Activated CD8-positive, alpha-beta T cell treated with anti-CD3 and anti-CD28 coated beads, Interleukin-2, amount 10 ng/mL, durations not matched to agents 7 days and 5 days (primary cell): Measurements from ENCODE around the gene SLIT3. TPM values are rescaled to one million over a fixed set of nuclear protein-coding genes. Genes with fewer than 3 reads are reported as not detected.

ENCODE experiments used
- ATAC-seq: fragments of 150-1000 bp; cut with Tn5 transposase; one replicate; pipeline ENCODE4 v1.10.0; 2021; ENCODE audit warnings: moderate library complexity
- CTCF ChIA-PET: fragments of 350-600 bp; sonication (Branson Sonifier 250); formaldehyde crosslinking; loops from one replicate; lab custom pipeline; 2021; ENCODE audit warnings: antibody characterized with exemption; lab: Charles Lee
- POLR2A ChIA-PET: fragments of 350-600 bp; sonication (Branson Sonifier 250); formaldehyde crosslinking; loops from one replicate; lab custom pipeline; 2021; ENCODE audit warnings: antibody characterized with exemption; lab: Charles Lee
- DNase-seq: peaks from one replicate; pipeline ENCODE4 v3.0.0-alpha.2; 2020
- H3K27ac Mint-ChIP-seq: one replicate; pipeline ENCODE4 v1.8.0; 2021; ENCODE audit warnings: mild to moderate bottlenecking, mixed read lengths
- H3K27me3 Mint-ChIP-seq: one replicate; pipeline ENCODE4 v1.8.0; 2021; ENCODE audit warnings: low read depth, mixed read lengths
- H3K36me3 Mint-ChIP-seq: one replicate; pipeline ENCODE4 v1.8.0; 2021; ENCODE audit warnings: low read depth, mixed read lengths
- H3K4me1 Mint-ChIP-seq: one replicate; pipeline ENCODE4 v1.8.0; 2021; ENCODE audit warnings: low read depth, mixed read lengths
- H3K4me3 Mint-ChIP-seq: one replicate; pipeline ENCODE4 v1.8.0; 2021; ENCODE audit warnings: mild to moderate bottlenecking, mixed read lengths
- H3K9me3 Mint-ChIP-seq: one replicate; pipeline ENCODE4 v1.8.0; 2022; ENCODE audit warnings: mixed read lengths; ENCODE audit not compliant: insufficient read depth
- total RNA-seq, 2 experiments: library from RNA; stranded (reverse); gene quantifications; one replicate each; pipeline ENCODE4 v1.2.3, GENCODE V29; 2021

The SLIT3 gene
- total RNA-seq, 2 experiments from 2014 or later = not detected

DNA sequence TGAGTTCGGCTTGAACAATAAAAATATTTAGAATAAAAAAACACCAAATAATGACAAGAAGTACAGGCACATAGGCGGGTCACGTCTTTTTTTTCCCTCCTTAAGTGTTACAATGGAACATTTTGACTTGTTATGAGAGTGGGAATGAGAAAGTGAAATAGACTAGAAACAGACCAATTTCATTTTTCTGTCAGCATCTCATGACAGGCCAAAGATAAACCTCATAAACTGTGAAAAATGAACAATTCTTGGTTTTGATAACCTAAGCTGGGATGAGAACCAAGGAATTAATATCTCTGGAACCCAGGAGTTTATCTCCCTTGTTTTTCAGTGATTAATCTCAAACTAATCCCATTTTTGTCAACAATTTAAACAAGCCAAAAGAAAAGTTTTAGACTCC lies 299.5 kb downstream of the SLIT3 start:
- no peaks in the 10 kb centered on the region for H3K36me3 Mint-ChIP-seq
- no peak overlapping the region for H3K27ac Mint-ChIP-seq
- no peak for ATAC-seq
- peaks cover 4% of the 10 kb centered on the region for H3K27me3 Mint-ChIP-seq
- no peak for DNase-seq
- no peaks in the 10 kb centered on the region for H3K9me3 Mint-ChIP-seq
- POLR2A ChIA-PET = no interaction called here
- CTCF ChIA-PET = no interaction called here
- H3K4me1 Mint-ChIP-seq = no peaks in the 10 kb centered on the region
- no peak overlapping the region for H3K4me3 Mint-ChIP-seq

- ATAC-seq = no peak
- Mint-ChIP-seq H3K36me3 (no peaks in the 10 kb centered on the region), H3K4me1 (no peaks in the 10 kb centered on the region), H3K9me3 (no peaks in the 10 kb centered on the region), H3K4me3 (no peak overlapping the region), H3K27me3 (no peaks in the 10 kb centered on the region), H3K27ac (no peak overlapping the region)
- no peak for DNase-seq
- POLR2A ChIA-PET = no interaction called here
- CTCF ChIA-PET = interaction anchor here (1.7 kb wide), 1 partner anchor 8 kb away, joined by 9 read pairs; no protein-coding TSS in a partner anchor
Measured at GRCh38 chr5:168995024-168995423, 305.9 kb downstream of the SLIT3 start.

DNA sequence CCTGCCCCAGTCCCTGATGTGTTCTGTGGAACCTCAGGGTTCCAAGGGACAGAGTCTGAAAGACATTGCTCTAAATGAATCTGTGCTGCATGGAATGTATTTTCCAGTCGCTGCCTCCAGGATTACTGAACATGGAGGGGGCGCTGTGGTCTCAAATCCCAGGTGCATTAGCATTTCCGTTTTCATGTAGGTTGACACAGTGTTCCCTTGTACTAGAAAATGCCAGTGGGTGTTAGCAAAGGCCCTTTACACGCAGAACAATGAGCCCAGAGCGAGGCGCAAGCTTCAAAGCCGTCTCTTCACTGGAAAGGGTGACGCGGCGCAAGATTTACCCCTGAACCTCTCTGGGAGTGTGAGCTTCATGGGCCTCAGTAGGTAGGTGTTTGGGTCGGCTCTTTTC lies 308.3 kb downstream of the SLIT3 start:
- ATAC-seq = no peak
- Mint-ChIP-seq H3K9me3 (no peaks in the 10 kb centered on the region), H3K4me3 (no peak overlapping the region), H3K36me3 (no peaks in the 10 kb centered on the region), H3K27me3 (peaks cover 3% of the 10 kb centered on the region), H3K4me1 (no peaks in the 10 kb centered on the region), H3K27ac (no peak overlapping the region)
- CTCF ChIA-PET = no interaction called here
- POLR2A ChIA-PET = no interaction called here
- no peak for DNase-seq

GRCh38 chr5:168992016-168992415 lies 308.9 kb downstream of the SLIT3 start:
- no peak overlapping the region for H3K27ac Mint-ChIP-seq
- ChIA-PET POLR2A (no interaction called here), CTCF (no interaction called here)
- no peaks in the 10 kb centered on the region for H3K36me3 Mint-ChIP-seq
- H3K27me3 Mint-ChIP-seq = peaks cover 5% of the 10 kb centered on the region
- no peak for ATAC-seq
- no peaks in the 10 kb centered on the region for H3K4me1 Mint-ChIP-seq
- H3K9me3 Mint-ChIP-seq = no peaks in the 10 kb centered on the region
- no peak for DNase-seq
- no peak overlapping the region for H3K4me3 Mint-ChIP-seq

- Mint-ChIP-seq H3K4me3 (no peak overlapping the region), H3K27me3 (peaks cover 7% of the 10 kb centered on the region), H3K9me3 (no peaks in the 10 kb centered on the region), H3K27ac (no peak overlapping the region), H3K4me1 (no peaks in the 10 kb centered on the region), H3K36me3 (no peaks in the 10 kb centered on the region)
- no peak for DNase-seq
- POLR2A ChIA-PET = interaction anchor here (0.7 kb wide), 1 partner anchor 458 kb away, joined by 3 read pairs; no protein-coding TSS in a partner anchor
- CTCF ChIA-PET = interaction anchor here (1.2 kb wide), 1 partner anchor 312 kb away, joined by 3 read pairs; no protein-coding TSS in a partner anchor
- no peak for ATAC-seq
Measured at GRCh38 chr5:168991311-168991710, 309.6 kb downstream of the SLIT3 start.

DNA sequence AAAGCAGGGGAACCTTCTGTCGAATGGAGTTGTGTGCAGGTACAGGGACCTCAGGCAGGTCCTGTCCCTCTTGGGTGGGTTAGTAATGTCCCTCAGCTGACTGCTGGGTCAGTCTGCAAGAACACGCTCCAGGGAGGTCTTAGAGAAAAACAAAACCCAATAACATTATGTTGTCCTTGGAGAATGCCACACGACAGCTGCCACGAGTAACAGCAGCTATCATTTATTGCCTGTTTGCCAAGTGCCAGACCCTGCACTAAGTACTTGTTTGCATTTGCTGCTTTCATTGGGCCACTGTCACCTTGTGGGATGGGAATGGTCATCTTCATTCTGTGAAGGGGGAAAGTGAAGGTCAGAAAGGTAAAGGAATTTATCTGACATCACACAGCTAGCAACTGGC lies 310.3 kb downstream of the SLIT3 start:
- no peaks in the 10 kb centered on the region for H3K36me3 Mint-ChIP-seq
- ATAC-seq (no peak), DNase-seq (no peak)
- no peaks in the 10 kb centered on the region for H3K9me3 Mint-ChIP-seq
- no peaks in the 10 kb centered on the region for H3K4me1 Mint-ChIP-seq
- CTCF ChIA-PET = interaction anchor here (1.2 kb wide), 1 partner anchor 311 kb away, joined by 3 read pairs; no protein-coding TSS in a partner anchor
- H3K4me3 Mint-ChIP-seq = no peak overlapping the region
- H3K27me3 Mint-ChIP-seq = peaks cover 7% of the 10 kb centered on the region
- H3K27ac Mint-ChIP-seq = no peak overlapping the region
- POLR2A ChIA-PET = no interaction called here

DNA sequence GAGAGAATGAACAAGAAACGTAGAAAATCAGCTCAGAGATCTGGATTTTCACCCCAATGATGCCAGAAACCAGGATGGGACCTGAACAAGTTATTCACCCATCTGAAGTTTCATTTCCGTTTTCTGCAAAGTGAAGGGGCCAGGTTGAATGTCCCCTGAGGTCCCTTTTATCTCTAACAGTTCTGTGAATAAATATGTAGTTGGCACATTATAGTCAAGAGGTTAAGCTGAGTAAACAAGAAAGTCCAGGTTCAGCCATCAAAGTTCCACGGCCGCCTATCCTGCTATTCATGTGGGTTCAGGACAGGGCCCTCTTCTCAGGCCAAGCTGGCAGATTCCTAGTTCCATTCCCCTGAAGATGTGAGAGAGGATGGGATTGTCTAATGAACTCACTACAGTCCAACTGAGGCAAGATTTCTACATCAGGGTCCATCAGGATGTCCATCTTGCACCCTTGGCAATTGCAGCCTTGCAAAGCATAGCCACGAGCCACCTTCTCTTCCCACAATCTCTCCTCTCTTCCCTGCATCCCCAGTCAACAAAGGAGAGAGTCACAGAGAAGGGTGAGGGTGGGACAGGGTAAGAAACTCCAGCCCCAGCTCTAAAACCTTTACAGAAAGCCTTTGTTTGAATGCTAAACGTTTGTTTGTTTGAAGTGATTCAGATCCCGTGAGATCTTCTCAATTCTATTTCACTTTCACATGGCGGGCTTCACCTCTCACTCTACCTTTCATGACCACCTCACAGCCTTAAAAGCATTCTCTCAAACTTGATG lies 311.0 kb downstream of the SLIT3 start:
- DNase-seq (no peak), ATAC-seq (no peak)
- no peaks in the 10 kb centered on the region for H3K4me1 Mint-ChIP-seq
- CTCF ChIA-PET = interaction anchor here (0.8 to 1.4 kb wide), 3 partner anchors 11 to 591 kb away, joined by 3 to 4 read pairs (median 4); no protein-coding TSS in a partner anchor
- POLR2A ChIA-PET = no interaction called here
- H3K27me3 Mint-ChIP-seq = peaks cover 7% of the 10 kb centered on the region
- no peak overlapping the region for H3K27ac Mint-ChIP-seq
- H3K9me3 Mint-ChIP-seq = no peaks in the 10 kb centered on the region
- H3K4me3 Mint-ChIP-seq = no peak overlapping the region
- no peaks in the 10 kb centered on the region for H3K36me3 Mint-ChIP-seq

GRCh38 chr5:168988699-168989098 lies 312.2 kb downstream of the SLIT3 start:
- POLR2A ChIA-PET = interaction anchor here (1.0 kb wide), 1 partner anchor 595 kb away, joined by 3 read pairs; the partner anchor contains the start of gene SPDL1

GRCh38 chr5:168987543-168988300 lies 313.2 kb downstream of the SLIT3 start:
- Mint-ChIP-seq H3K4me3 (no peak overlapping the region), H3K4me1 (no peaks in the 10 kb centered on the region), H3K36me3 (no peaks in the 10 kb centered on the region), H3K9me3 (no peaks in the 10 kb centered on the region), H3K27ac (no peak overlapping the region), H3K27me3 (peaks cover 7% of the 10 kb centered on the region)
- peak; percentile 56 for DNase-seq
- ChIA-PET POLR2A (no interaction called here), CTCF (interaction anchor here (0.7 to 1.9 kb wide), 14 partner anchors 8 to 718 kb away, joined by 3 to 20 read pairs (median 3); no protein-coding TSS in a partner anchor)
- ATAC-seq = peak; percentile 27

More at GRCh38 chr5:168988699-168989098, 312.2 kb downstream of the SLIT3 start:
- ATAC-seq (no peak), DNase-seq (no peak)
- H3K4me3 Mint-ChIP-seq = no peak overlapping the region
- peaks cover 7% of the 10 kb centered on the region for H3K27me3 Mint-ChIP-seq
- no peaks in the 10 kb centered on the region for H3K36me3 Mint-ChIP-seq
- CTCF ChIA-PET = interaction anchor here (0.7 to 1.4 kb wide), 3 partner anchors 9 to 592 kb away, joined by 3 to 4 read pairs (median 4); no protein-coding TSS in a partner anchor
- no peak overlapping the region for H3K27ac Mint-ChIP-seq
- no peaks in the 10 kb centered on the region for H3K9me3 Mint-ChIP-seq
- H3K4me1 Mint-ChIP-seq = no peaks in the 10 kb centered on the region

- no peak overlapping the region for H3K27ac Mint-ChIP-seq
- CTCF ChIA-PET = no interaction called here
- POLR2A ChIA-PET = no interaction called here
- H3K4me1 Mint-ChIP-seq = no peaks in the 10 kb centered on the region
- H3K27me3 Mint-ChIP-seq = peaks cover 9% of the 10 kb centered on the region
- no peak overlapping the region for H3K4me3 Mint-ChIP-seq
- no peaks in the 10 kb centered on the region for H3K36me3 Mint-ChIP-seq
- no peaks in the 10 kb centered on the region for H3K9me3 Mint-ChIP-seq
- ATAC-seq (no peak), DNase-seq (no peak)
Measured at GRCh38 chr5:168985454-168985853, 315.5 kb downstream of the SLIT3 start.

GRCh38 chr5:168984135-168984675 lies 316.7 kb downstream of the SLIT3 start:
- H3K36me3 Mint-ChIP-seq = no peaks in the 10 kb centered on the region
- no peak for ATAC-seq
- POLR2A ChIA-PET = no interaction called here
- no peaks in the 10 kb centered on the region for H3K9me3 Mint-ChIP-seq
- no peak overlapping the region for H3K27ac Mint-ChIP-seq
- no peak overlapping the region for H3K4me3 Mint-ChIP-seq
- peaks cover 9% of the 10 kb centered on the region for H3K27me3 Mint-ChIP-seq
- DNase-seq = no peak
- no peaks in the 10 kb centered on the region for H3K4me1 Mint-ChIP-seq
- CTCF ChIA-PET = no interaction called here
